ENCODE measurements around the gene NEDD9. TPM values are rescaled to one million over a fixed set of nuclear protein-coding genes. Genes with fewer than 3 reads are reported as not detected.
A peak's percentile ranks its signal among the peaks of the same experiment; 100 is the strongest.

Gene NEDD9
- total and polyA plus RNA-seq, 2 of the 13 experiments (the other 11 are each of a cell fraction or from before 2014, with no cell fraction given) = 27.1 to 389 TPM

DNA sequence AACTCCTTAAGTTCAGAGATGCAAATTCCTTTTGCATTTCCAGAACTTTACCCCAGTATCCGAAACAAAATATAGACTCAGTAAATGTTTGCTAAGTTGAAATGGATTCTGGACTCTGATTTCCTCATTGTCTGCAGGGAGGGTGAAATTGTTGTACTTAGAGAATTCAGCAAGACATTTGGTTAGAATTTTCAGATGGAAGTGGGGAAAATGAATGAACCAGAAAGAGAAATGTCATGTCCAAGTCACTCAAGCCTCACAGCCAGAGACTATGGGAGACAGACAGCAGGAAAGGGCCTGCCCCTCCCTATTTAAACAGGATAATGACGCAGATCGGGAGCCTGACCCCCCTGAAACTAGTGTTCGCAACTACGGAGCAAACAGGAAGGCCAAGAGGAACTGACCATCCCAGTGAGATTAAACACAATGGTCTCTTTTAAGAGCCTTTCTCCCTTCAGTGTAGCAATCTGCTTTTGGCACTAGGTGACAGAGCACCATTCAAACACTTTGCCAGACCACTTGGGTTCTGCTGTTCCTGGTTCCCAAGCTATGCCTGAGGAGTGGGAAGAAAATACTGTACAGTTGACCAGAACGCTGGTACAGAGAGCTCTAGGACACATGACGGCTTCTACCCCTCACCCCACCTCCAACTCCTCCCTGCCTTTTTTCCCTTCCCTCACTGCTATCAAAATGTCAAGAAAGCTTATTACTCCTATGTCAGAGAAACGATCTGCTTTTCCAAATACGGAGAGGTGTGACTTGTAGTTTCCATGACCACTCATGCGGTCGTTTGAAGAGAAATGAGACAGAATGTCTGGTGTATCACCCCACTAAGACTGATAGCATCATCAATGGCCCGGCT lies 13.7 kb downstream of the NEDD9 start (continued):
- TF ChIP-seq CBX2 (IDR thresholded peaks at IDR 0.05; ENCODE audit: low read depth, low read length) (no peak), CBX2 (CRISPR knock-in tag; IDR thresholded peaks at IDR 0.05; ENCODE audit: low read depth) (peak; percentile 42; the same call in 1 of the 2 replicates), HNF4G (IDR thresholded peaks at IDR 0.05; ENCODE audit: borderline replicate concordance, low read depth, low read length) (no peak; the same call in 1 of the 2 replicates), HNF4G (CRISPR knock-in tag; IDR thresholded peaks at IDR 0.05; ENCODE audit: borderline replicate concordance, low read depth) (no peak), REL (CRISPR knock-in tag; conservative IDR thresholded peaks at IDR 0.05) (no peak), ZNF549 (CRISPR knock-in tag; IDR thresholded peaks at IDR 0.05) (no peak), TBP (CRISPR knock-in tag; IDR thresholded peaks at IDR 0.05) (no peak), BATF2 (CRISPR knock-in tag; IDR thresholded peaks at IDR 0.05) (no peak), ZNF564 (CRISPR knock-in tag; IDR thresholded peaks at IDR 0.05) (no peak; the same call in none of the 2 replicates), RNF219 (CRISPR knock-in tag; IDR thresholded peaks at IDR 0.05) (no peak), SIX4 (CRISPR knock-in tag; IDR thresholded peaks at IDR 0.05) (peak; percentile 74), MTF2 (CRISPR knock-in tag; IDR thresholded peaks at IDR 0.05; ENCODE audit: borderline replicate concordance) (no peak), CBX1 (IDR thresholded peaks at IDR 0.05; ENCODE audit: low read depth) (no peak), HCFC1 (IDR thresholded peaks at IDR 0.05; ENCODE audit: low read depth, low read length) (no peak), ZNF30 (CRISPR knock-in tag; IDR thresholded peaks at IDR 0.05) (no peak)
- TF ChIP-seq, protein P1, sequence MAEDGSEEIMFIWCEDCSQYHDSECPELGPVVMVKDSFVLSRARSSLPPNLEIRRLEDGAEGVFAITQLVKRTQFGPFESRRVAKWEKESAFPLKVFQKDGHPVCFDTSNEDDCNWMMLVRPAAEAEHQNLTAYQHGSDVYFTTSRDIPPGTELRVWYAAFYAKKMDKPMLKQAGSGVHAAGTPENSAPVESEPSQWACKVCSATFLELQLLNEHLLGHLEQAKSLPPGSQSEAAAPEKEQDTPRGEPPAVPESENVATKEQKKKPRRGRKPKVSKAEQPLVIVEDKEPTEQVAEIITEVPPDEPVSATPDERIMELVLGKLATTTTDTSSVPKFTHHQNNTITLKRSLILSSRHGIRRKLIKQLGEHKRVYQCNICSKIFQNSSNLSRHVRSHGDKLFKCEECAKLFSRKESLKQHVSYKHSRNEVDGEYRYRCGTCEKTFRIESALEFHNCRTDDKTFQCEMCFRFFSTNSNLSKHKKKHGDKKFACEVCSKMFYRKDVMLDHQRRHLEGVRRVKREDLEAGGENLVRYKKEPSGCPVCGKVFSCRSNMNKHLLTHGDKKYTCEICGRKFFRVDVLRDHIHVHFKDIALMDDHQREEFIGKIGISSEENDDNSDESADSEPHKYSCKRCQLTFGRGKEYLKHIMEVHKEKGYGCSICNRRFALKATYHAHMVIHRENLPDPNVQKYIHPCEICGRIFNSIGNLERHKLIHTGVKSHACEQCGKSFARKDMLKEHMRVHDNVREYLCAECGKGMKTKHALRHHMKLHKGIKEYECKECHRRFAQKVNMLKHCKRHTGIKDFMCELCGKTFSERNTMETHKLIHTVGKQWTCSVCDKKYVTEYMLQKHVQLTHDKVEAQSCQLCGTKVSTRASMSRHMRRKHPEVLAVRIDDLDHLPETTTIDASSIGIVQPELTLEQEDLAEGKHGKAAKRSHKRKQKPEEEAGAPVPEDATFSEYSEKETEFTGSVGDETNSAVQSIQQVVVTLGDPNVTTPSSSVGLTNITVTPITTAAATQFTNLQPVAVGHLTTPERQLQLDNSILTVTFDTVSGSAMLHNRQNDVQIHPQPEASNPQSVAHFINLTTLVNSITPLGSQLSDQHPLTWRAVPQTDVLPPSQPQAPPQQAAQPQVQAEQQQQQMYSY (CRISPR knock-in tag; IDR thresholded peaks at IDR 0.05) = no peak
- TF ChIP-seq, protein P2, sequence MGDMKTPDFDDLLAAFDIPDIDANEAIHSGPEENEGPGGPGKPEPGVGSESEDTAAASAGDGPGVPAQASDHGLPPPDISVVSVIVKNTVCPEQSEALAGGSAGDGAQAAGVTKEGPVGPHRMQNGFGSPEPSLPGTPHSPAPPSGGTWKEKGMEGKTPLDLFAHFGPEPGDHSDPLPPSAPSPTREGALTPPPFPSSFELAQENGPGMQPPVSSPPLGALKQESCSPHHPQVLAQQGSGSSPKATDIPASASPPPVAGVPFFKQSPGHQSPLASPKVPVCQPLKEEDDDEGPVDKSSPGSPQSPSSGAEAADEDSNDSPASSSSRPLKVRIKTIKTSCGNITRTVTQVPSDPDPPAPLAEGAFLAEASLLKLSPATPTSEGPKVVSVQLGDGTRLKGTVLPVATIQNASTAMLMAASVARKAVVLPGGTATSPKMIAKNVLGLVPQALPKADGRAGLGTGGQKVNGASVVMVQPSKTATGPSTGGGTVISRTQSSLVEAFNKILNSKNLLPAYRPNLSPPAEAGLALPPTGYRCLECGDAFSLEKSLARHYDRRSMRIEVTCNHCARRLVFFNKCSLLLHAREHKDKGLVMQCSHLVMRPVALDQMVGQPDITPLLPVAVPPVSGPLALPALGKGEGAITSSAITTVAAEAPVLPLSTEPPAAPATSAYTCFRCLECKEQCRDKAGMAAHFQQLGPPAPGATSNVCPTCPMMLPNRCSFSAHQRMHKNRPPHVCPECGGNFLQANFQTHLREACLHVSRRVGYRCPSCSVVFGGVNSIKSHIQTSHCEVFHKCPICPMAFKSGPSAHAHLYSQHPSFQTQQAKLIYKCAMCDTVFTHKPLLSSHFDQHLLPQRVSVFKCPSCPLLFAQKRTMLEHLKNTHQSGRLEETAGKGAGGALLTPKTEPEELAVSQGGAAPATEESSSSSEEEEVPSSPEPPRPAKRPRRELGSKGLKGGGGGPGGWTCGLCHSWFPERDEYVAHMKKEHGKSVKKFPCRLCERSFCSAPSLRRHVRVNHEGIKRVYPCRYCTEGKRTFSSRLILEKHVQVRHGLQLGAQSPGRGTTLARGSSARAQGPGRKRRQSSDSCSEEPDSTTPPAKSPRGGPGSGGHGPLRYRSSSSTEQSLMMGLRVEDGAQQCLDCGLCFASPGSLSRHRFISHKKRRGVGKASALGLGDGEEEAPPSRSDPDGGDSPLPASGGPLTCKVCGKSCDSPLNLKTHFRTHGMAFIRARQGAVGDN (CRISPR knock-in tag; IDR thresholded peaks at IDR 0.05) = no peak; the same call in 1 of the 2 replicates

Measured in HepG2 (cell line).